HEK293 (cell line): ENCODE results near the gene CBX5.
A peak's percentile ranks its signal among the peaks of the same experiment; 100 is the strongest.

Experiments used
- CTCF ChIA-PET: fragments of 350-600 bp; formaldehyde crosslinking; extraction: SDS; loops from one replicate; lab custom pipeline; 2021; ENCODE audit warnings: antibody characterized with exemption; lab: Yijun Ruan, JAX
- POLR2A ChIA-PET: fragments of 300-600 bp; formaldehyde crosslinking; extraction: SDS; loops from one replicate; lab custom pipeline; 2020; ENCODE audit warnings: antibody characterized with exemption, inconsistent platforms; lab: Yijun Ruan, JAX
- H3K27ac ChIP-seq: fragments of 200-500 bp; sonication (Bioruptor generic); 2 replicates; pipeline ENCODE4 v1.5.1; 2014; ENCODE audit warnings: low read depth, low read length, control low read depth, inconsistent platforms; ENCODE audit errors: extremely low read depth
- H3K36me3 ChIP-seq, 2 experiments: fragments of 200-500 bp in 1 of 2; sonication (Bioruptor generic) in 1 of 2; 1 replicate in 1 of 2; 2 replicates in 1 of 2; pipeline ENCODE4 v1.5.1; 2014 to 2017; ENCODE audit warnings: inconsistent platforms in 2 of 2, low read length in 2 of 2; ENCODE audit not compliant: control insufficient read depth in 2 of 2, insufficient read depth in 1 of 2
- H3K4me1 ChIP-seq: fragments of 200-500 bp; sonication (Bioruptor generic); 2 replicates; pipeline ENCODE4 v1.5.1; 2014; ENCODE audit warnings: mild to moderate bottlenecking, low read length, inconsistent platforms; ENCODE audit not compliant: control insufficient read depth, insufficient read depth
- H3K4me3 ChIP-seq: 2 replicates; pipeline ENCODE4 v1.5.1; 2011; ENCODE audit warnings: low read depth, mild to moderate bottlenecking, control low read depth, low read length, moderate library complexity
- H3K9me3 ChIP-seq: fragments of 200-500 bp; sonication (Bioruptor generic); 2 replicates; pipeline ENCODE4 v1.5.1; 2014; ENCODE audit warnings: low read depth, low read length, inconsistent platforms; ENCODE audit not compliant: control insufficient read depth, insufficient read depth
- PRDM1 ChIP-seq: fragments of 450-650 bp; formaldehyde crosslinking; IDR thresholded peaks from 2 replicates; pipeline ENCODE4; 2016; ENCODE audit warnings: missing biosample characterization, missing genetic modification characterization
- PRDM2 ChIP-seq: fragments of 450-650 bp; formaldehyde crosslinking; IDR thresholded peaks from 2 replicates; pipeline ENCODE4 v1.5.1; 2016; ENCODE audit warnings: missing biosample characterization, missing genetic modification characterization, borderline replicate concordance
- SALL2 ChIP-seq: fragments of 450-650 bp; formaldehyde crosslinking; IDR thresholded peaks from 2 replicates; pipeline ENCODE4 v1.5.0; 2017; ENCODE audit warnings: missing biosample characterization, mild to moderate bottlenecking, missing genetic modification characterization, borderline replicate concordance
- YY1 ChIP-seq: fragments of 450-650 bp; formaldehyde crosslinking; IDR thresholded peaks from 2 replicates; pipeline ENCODE4 v1.5.1; 2018; ENCODE audit warnings: missing biosample characterization, missing genetic modification characterization
- ZBTB20 ChIP-seq: fragments of 450-650 bp; formaldehyde crosslinking; IDR thresholded peaks from 2 replicates; pipeline ENCODE4 v1.5.1; 2016; ENCODE audit warnings: missing biosample characterization, missing genetic modification characterization
- ZNF10 ChIP-seq: fragments of 450-650 bp; formaldehyde crosslinking; IDR thresholded peaks from 2 replicates; pipeline ENCODE4 v1.5.1; 2017; ENCODE audit warnings: missing biosample characterization, missing genetic modification characterization
- ZNF211 ChIP-seq: fragments of 450-650 bp; formaldehyde crosslinking; IDR thresholded peaks from 2 replicates; pipeline ENCODE4 v1.5.1; 2016; ENCODE audit warnings: low read depth, missing biosample characterization, missing genetic modification characterization
- ZNF221 ChIP-seq: fragments of 450-650 bp; formaldehyde crosslinking; IDR thresholded peaks from 2 replicates; pipeline ENCODE4 v1.5.1; 2017; ENCODE audit warnings: missing biosample characterization, missing genetic modification characterization, borderline replicate concordance
- ZNF23 ChIP-seq: fragments of 450-650 bp; formaldehyde crosslinking; IDR thresholded peaks from 2 replicates; pipeline ENCODE4 v1.5.1; 2016; ENCODE audit warnings: missing biosample characterization, missing genetic modification characterization, borderline replicate concordance
- ZNF280D ChIP-seq: fragments of 450-650 bp; formaldehyde crosslinking; IDR thresholded peaks from 2 replicates; pipeline ENCODE4 v1.5.1; 2016; ENCODE audit warnings: missing biosample characterization, missing genetic modification characterization
- ZNF423 ChIP-seq: fragments of 450-650 bp; formaldehyde crosslinking; IDR thresholded peaks from 2 replicates; pipeline ENCODE4 v1.5.1; 2016; ENCODE audit warnings: missing biosample characterization, missing genetic modification characterization
- ZNF626 ChIP-seq: fragments of 450-650 bp; sonication (Bioruptor Pico); formaldehyde crosslinking; IDR thresholded peaks from 2 replicates; pipeline ENCODE4 v1.5.1; 2018; ENCODE audit warnings: missing biosample characterization, missing genetic modification characterization, inconsistent platforms
- ZNF654 ChIP-seq: fragments of 450-650 bp; formaldehyde crosslinking; IDR thresholded peaks from 2 replicates; pipeline ENCODE4 v1.5.1; 2016; ENCODE audit warnings: low read depth, missing biosample characterization, missing genetic modification characterization
- ZNF658 ChIP-seq: fragments of 450-650 bp; formaldehyde crosslinking; IDR thresholded peaks from 2 replicates; pipeline ENCODE4; 2016; ENCODE audit warnings: missing biosample characterization, missing genetic modification characterization
- ZNF660 ChIP-seq: fragments of 450-650 bp; IDR thresholded peaks from 2 replicates; pipeline ENCODE4 v1.5.1; 2018; ENCODE audit warnings: missing biosample characterization, mild to moderate bottlenecking, missing genetic modification characterization
- ZSCAN30 ChIP-seq: fragments of 450-650 bp; IDR thresholded peaks from 2 replicates; pipeline ENCODE4 v1.5.1; 2018; ENCODE audit warnings: missing biosample characterization, mild to moderate bottlenecking, missing genetic modification characterization, moderate library complexity
- ZSCAN5A ChIP-seq: fragments of 450-650 bp; formaldehyde crosslinking; IDR thresholded peaks from 2 replicates; pipeline ENCODE4 v1.5.1; 2016; ENCODE audit warnings: missing biosample characterization, missing genetic modification characterization
- TF ChIP-seq, protein P1 (sequence below): fragments of 450-650 bp; formaldehyde crosslinking; IDR thresholded peaks from 2 replicates; pipeline ENCODE4 v1.5.1; 2016; ENCODE audit warnings: missing biosample characterization, missing genetic modification characterization

Gene CBX5

DNA sequence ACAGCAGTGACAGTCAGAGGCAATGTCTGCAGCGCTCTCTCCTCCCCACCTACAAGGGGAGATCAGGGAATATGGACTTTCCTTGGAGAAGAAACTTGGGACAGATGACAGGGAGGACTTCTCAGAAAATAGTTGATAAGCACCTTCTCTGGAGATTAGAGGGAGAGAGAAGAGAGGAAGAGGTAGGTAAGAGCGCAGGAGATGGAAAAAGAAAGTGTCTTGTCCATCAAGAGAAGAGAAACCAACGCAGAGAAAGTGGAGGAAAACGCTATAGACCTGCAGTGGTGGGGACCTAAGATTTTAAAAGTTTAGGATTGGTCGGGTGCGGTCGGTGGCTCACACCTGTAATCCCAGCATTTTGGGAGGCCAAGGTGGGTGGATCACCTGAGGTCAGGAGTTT is 75.6 kb downstream of the CBX5 start:
- H3K9me3 ChIP-seq: no peaks in the 10 kb centered on the region
- no peak overlapping the region for H3K27ac ChIP-seq
- no peaks in the 10 kb centered on the region for H3K36me3 ChIP-seq
- H3K4me1 ChIP-seq: no peaks in the 10 kb centered on the region
- TF ChIP-seq SALL2 (no peak), PRDM1 (tag by site-specific recombination) (peak; percentile 97)
- ChIA-PET CTCF (interaction anchor here (0.6 to 6.6 kb wide), 11 partner anchors 10 to 251 kb away, joined by 3 to 111 read pairs (median 4); partner anchors contain the start of genes HOXC10, HOXC5, HOXC8 and SMUG1), POLR2A (no interaction called here)
- H3K4me3 ChIP-seq: no peak overlapping the region

DNA sequence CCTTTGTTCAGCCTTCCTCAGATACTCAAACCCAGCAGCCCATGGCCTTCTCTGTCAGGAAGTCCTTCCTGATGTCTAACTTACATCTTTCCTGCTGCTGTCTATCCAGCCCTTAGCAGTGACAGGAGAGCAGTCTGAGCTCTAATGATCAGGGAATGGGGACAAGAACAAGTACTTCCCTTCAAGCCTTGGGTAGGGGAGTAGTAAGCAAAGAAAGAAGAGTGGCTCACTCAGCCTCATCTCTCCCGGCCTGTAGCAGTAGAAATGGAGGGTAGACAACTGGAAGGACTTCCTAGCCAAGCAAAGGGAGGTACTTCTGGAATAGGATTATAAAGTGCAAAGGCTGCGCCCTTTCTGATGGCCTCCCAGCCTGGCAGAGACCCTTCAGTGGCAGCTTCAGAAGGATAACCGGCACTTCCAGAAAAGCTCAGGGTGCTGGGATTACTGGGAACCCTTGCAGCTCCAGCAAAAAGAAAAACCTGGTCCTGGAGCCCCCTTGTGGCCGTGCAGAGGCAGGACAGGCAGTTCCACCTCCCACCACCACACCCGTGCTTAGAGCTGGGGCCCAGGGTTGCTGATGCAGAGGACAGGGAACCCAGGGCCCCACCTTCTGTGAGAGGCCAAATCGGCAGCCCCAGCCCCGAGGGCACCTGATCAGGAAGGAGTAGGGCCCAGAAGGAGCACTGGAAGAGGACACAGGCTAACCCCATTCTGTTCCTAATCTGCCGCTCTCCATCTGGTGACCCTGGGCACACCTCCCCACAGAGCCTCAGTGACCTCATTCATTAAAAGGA is 78.7 kb downstream of the CBX5 start:
- Histone ChIP-seq H3K9me3 (no peaks in the 10 kb centered on the region), H3K36me3 (no peaks in the 10 kb centered on the region), H3K27ac (no peak overlapping the region), H3K4me1 (peaks cover 10% of the 10 kb centered on the region), H3K4me3 (no peak overlapping the region)
- CTCF ChIA-PET: interaction anchor here (0.6 to 7.5 kb wide), 52 partner anchors 10 to 499 kb away, joined by 3 to 92 read pairs (median 6); partner anchors contain the start of genes HOXC10, HOXC4, HOXC5 and HOXC6
- POLR2A ChIA-PET: interaction anchor here (0.6 to 1.8 kb wide), 8 partner anchors 9 to 206 kb away, joined by 3 to 10 read pairs (median 4); partner anchors contain the start of genes HOXC5, HOXC8 and SMUG1
- TF ChIP-seq ZNF10 (peak; percentile 74; the same call in 1 of the 2 replicates), ZNF660 (tag by site-specific recombination) (no peak), ZNF280D (tag by site-specific recombination) (no peak), YY1 (no peak), ZNF211 (tag by site-specific recombination) (no peak), PRDM2 (tag by site-specific recombination) (no peak), ZNF658 (no peak), ZNF221 (tag by site-specific recombination) (no peak), ZSCAN30 (tag by site-specific recombination) (peak; percentile 84), ZNF654 (tag by site-specific recombination) (peak; percentile 70), ZNF423 (tag by site-specific recombination) (no peak), ZNF626 (tag by site-specific recombination) (no peak), ZNF23 (tag by site-specific recombination) (no peak), ZSCAN5A (tag by site-specific recombination) (no peak), ZBTB20 (tag by site-specific recombination) (peak; percentile 68; the same call in 1 of the 2 replicates)
- TF ChIP-seq, protein P1, sequence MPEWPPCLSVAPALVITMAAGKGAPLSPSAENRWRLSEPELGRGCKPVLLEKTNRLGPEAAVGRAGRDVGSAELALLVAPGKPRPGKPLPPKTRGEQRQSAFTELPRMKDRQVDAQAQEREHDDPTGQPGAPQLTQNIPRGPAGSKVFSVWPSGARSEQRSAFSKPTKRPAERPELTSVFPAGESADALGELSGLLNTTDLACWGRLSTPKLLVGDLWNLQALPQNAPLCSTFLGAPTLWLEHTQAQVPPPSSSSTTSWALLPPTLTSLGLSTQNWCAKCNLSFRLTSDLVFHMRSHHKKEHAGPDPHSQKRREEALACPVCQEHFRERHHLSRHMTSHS: no peak
